Peyer's patch (tissue), 4 donors: Measurements from ENCODE around the gene NKX2-1. TPM values are rescaled to one million over a fixed set of nuclear protein-coding genes. Genes with fewer than 3 reads are reported as not detected.

Experiments
- DNase-seq, 3 donors: peaks; one replicate each; pipeline ENCODE4 v3.0.0-alpha.2; 2017 to 2019
- H3K27ac ChIP-seq, 4 donors: fragments of 200-600 bp; sonication (generic); one replicate each; pipeline ENCODE4 v1.5.1; 2016 to 2019
- H3K27me3 ChIP-seq, 2 donors: fragments of 200-600 bp; sonication (generic); one replicate each; pipeline ENCODE4 v1.5.1; 2019
- H3K36me3 ChIP-seq, 3 donors: fragments of 200-600 bp; sonication (generic); one replicate each; pipeline ENCODE4 v1.5.1; 2016 to 2019
- H3K4me1 ChIP-seq, 4 donors: fragments of 200-600 bp; sonication (generic); one replicate each; pipeline ENCODE4 v1.5.1; 2016 to 2019
- H3K4me3 ChIP-seq, 4 donors: fragments of 200-600 bp; sonication (generic); 1 replicate in 3 of 4; 2 replicates in 1 of 4; pipeline ENCODE4 v1.5.1; 2016 to 2019; ENCODE audit warnings: mild to moderate bottlenecking in 1 of 4
- H3K9me3 ChIP-seq, 4 donors: fragments of 200-600 bp; sonication (generic); one replicate each; pipeline ENCODE4 v1.5.1; 2016 to 2019; ENCODE audit warnings: mild to moderate bottlenecking in 1 of 4
- CTCF ChIP-seq, 6 experiments: fragments of 450-650 bp in 4 of 6; fragments of 200-600 bp in 2 of 6; sonication (generic) in 1 of 6; IDR thresholded peaks; one replicate each; pipeline ENCODE4 v1.5.1; 2017 to 2019; ENCODE audit warnings: antibody characterized with exemption in 6 of 6, mild to moderate bottlenecking in 3 of 6, moderate library complexity in 1 of 6
- POLR2A ChIP-seq, 2 donors: fragments of 450-650 bp; IDR thresholded peaks; one replicate each; pipeline ENCODE4 v1.5.1; 2017; ENCODE audit warnings: antibody characterized with exemption in 2 of 2, mild to moderate bottlenecking in 2 of 2, moderate library complexity in 2 of 2
- total RNA-seq, 4 donors: library from RNA; depleted of rRNA; stranded (reverse); fragments of >200 nt; gene quantifications; one replicate each; pipeline ENCODE4 v1.1.0, GENCODE V29; 2016

The NKX2-1 gene
- total RNA-seq, 4 donors from 2014 or later, result not detected

GRCh38 chr14:36522972-36523715, 3.1 kb upstream of the NKX2-1 start:
- DNase-seq, result no peak
- TF ChIP-seq POLR2A (IDR thresholded peaks at IDR 0.05) (no peak), CTCF (IDR thresholded peaks at IDR 0.05) (no peak)
- H3K9me3 ChIP-seq, result no peaks in the 10 kb centered on the region

DNA sequence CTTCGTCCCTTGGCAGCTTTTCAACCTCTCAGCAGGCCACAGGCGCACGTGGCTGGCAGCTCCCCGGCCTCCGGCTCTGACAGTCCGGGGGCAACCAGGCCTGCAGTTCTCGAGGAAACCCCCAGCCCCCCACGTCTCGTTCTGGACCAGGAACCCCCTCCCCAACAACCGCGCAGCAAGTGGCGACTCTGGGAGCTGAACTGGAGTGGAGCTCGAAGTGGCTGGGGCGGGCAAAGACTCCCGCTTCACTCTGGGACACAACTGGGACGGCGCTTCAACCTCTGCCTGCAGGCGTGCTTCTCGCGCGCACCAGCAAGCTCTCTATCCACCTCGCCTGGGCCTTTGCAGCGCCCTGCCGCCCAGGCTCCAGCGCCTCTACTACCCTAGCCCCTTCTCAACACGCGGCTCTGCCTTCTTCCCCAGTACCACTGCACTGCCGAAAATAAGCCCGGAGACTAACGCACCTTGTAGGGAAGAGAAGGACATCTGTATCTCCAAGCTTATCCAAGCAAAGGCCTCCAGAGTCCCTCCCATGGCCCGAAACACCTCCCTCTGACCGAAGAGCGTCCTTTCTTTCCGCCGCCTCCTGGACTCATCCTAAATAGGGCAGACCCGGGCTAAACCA, 2.4 kb upstream of the NKX2-1 start:
- Histone ChIP-seq H3K4me1 (peaks cover 0 to 30% (median 0%) of the 10 kb centered on the region in 4 donors), H3K27me3 (peaks cover 0 to 85% of the 10 kb centered on the region in 2 donors)

More at GRCh38 chr14:36522972-36523715, 3.1 kb upstream of the NKX2-1 start:
- no peaks in the 10 kb centered on the region for H3K36me3 ChIP-seq
- peaks cover 0 to 79% of the 10 kb centered on the region in 2 donors for H3K27me3 ChIP-seq
- no peak overlapping the region for H3K4me3 ChIP-seq
- H3K4me1 ChIP-seq, result peaks cover 0 to 30% (median 0%) of the 10 kb centered on the region in 4 donors
- H3K27ac ChIP-seq, result no peak overlapping the region

GRCh38 chr14:36521598-36522345, 1.7 kb upstream of the NKX2-1 start:
- Histone ChIP-seq H3K4me1 (peaks cover 0 to 30% (median 0%) of the 10 kb centered on the region in 4 donors), H3K27ac (no peak overlapping the region), H3K36me3 (no peaks in the 10 kb centered on the region), H3K4me3 (no peak overlapping the region), H3K9me3 (no peaks in the 10 kb centered on the region), H3K27me3 (peaks cover 0 to 92% of the 10 kb centered on the region in 2 donors)
- no peak for DNase-seq
- TF ChIP-seq CTCF (IDR thresholded peaks at IDR 0.05) (no peak), POLR2A (IDR thresholded peaks at IDR 0.05) (no peak)

More for the DNA sequence above, 2.4 kb upstream of the NKX2-1 start:
- H3K9me3 ChIP-seq, result no peaks in the 10 kb centered on the region
- H3K27ac ChIP-seq, result no peak overlapping the region
- no peak overlapping the region for H3K4me3 ChIP-seq
- no peak for TF ChIP-seq CTCF (IDR thresholded peaks at IDR 0.05)
- no peak for TF ChIP-seq POLR2A (IDR thresholded peaks at IDR 0.05)
- H3K36me3 ChIP-seq, result no peaks in the 10 kb centered on the region
- no peak for DNase-seq

DNA sequence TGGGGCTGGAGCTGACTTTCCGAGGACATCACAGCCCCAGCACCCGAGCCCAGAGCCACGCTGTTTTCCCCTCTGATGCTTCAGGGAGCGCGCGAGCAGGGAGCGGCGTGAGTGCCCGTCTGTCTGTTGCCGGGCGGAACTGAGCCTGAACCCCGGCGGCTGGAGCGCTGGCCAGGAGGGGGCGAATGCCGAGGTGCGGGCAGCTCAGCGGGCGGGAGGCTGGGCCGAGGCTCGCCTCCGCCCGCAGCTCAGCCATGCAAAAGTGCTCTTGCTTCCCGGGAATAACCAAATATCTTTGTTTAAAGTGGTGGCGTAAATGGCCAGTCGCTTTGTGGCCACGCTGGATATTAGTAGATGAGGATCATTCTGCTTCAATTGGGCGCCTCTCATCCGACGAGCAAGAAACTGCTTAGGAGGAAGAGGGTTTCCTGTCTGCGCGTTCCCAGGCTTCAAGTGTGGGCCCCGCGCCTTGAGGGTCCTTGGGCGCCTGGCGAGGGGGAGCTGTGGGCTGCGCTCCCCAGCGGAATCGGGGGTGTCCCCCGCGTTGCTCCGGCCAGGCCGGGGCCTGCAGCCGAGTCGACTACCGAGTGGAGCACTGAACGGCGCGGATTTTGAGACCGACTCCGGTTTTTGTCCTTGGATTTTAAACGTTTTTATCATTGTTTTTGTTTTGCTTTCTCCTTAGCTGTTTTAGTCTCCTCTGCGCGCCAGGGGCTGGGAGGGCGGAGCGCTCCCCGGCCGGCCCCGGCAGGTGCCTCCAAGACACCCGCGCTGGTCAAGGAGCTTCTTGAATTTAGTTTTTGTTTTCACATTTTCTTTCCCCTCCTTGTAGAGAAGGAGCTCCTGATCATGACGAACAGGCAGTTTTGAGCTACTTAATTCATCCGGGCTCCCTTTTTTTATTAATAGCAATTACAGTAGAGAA, 831 bp upstream of the NKX2-1 start:
- DNase-seq, result peak in 1 of 3 donors; percentile 56
- H3K4me1 ChIP-seq, result peaks cover 0 to 30% (median 0%) of the 10 kb centered on the region in 4 donors
- TF ChIP-seq POLR2A (IDR thresholded peaks at IDR 0.05) (no peak), CTCF (IDR thresholded peaks at IDR 0.05) (no peak)
- H3K36me3 ChIP-seq, result no peaks in the 10 kb centered on the region
- H3K4me3 ChIP-seq, result peak overlapping the region in 1 of 4 donors; percentile 18
- H3K9me3 ChIP-seq, result no peaks in the 10 kb centered on the region
- H3K27me3 ChIP-seq, result peaks cover 0 to 91% of the 10 kb centered on the region in 2 donors
- H3K27ac ChIP-seq, result no peak overlapping the region
